DOHH2 (cell line): ENCODE results near the gene GMPPA.

Source experiments
- CTCF ChIP-seq: fragments of 200-600 bp; sonication (generic); IDR thresholded peaks from one replicate; pipeline ENCODE4 v1.5.1; 2014; ENCODE audit warnings: antibody characterized with exemption, mild to moderate bottlenecking, low read depth, low read length; ENCODE audit not compliant: poor library complexity, severe bottlenecking
- EZH2phosphoT487 ChIP-seq: fragments of 200-600 bp; sonication (generic); IDR thresholded peaks from 2 replicates; pipeline ENCODE4 v1.6.1; 2017; ENCODE audit warnings: borderline replicate concordance, mild to moderate bottlenecking, antibody characterized with exemption, low read length, moderate library complexity, mixed read lengths

DNA sequence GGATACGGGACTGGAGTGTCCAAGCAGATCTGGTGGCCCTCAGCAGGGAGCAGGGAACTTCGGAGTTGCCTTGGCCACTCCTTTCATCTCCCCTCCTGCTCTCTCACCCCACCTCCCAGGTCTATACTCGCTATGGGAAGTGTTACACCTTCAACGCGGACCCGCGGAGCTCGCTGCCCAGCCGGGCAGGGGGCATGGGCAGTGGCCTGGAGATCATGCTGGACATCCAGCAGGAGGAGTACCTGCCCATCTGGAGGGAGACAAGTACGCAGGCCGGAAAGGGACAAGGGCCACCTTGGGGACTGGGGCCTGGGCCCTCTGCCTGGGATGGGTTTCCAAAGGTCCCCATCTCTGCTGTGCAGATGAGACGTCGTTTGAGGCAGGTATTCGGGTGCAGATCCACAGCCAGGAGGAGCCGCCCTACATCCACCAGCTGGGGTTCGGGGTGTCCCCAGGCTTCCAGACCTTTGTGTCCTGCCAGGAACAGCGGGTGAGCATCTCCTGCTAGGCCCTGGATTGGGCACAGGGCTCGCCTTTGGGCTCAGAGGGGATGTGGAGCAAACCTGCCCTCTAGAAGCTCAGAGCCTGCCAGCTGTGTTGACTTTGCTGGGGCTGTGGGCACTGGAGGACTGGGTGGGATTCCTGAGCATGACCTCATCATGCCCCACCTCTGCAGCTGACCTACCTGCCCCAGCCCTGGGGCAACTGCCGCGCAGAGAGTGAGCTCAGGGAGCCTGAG is 33.1 kb downstream of the GMPPA start:
- TF ChIP-seq CTCF (no peak), EZH2phosphoT487 (no peak)
